GM23248 (cell line): ENCODE data around the gene RCAN3.

Experiments
- EZH2 ChIP-seq: fragments of 200-600 bp; sonication (generic); IDR thresholded peaks from 2 replicates; pipeline ENCODE4 v1.6.1; 2018; ENCODE audit warnings: antibody characterized with exemption, mild to moderate bottlenecking; ENCODE audit not compliant: insufficient read depth, poor library complexity, severe bottlenecking
- EZH2phosphoT487 ChIP-seq: fragments of 200-600 bp; sonication (generic); IDR thresholded peaks from 2 replicates; pipeline ENCODE4 v1.6.1; 2018; ENCODE audit warnings: antibody characterized with exemption, moderate library complexity, mild to moderate bottlenecking, low read depth; ENCODE audit not compliant: insufficient read depth

DNA sequence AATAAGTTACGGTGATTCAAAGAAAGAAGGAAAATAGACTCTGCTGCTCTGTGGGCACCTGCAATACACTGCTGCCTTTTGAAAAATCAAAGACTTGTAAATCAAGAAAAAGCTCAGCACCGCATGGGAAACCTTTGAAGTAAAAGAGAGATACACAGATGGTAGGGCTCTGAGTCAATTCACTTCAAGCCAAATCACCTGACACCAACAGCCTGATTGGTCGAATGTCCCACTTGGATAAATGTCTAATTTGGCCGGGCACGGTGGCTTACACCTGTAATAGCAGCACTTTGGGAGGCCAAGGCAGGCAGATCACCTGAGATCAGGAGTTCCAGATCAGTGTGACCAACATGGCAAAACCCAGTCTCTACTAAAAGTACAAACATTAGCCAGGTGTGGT lies 19.2 kb upstream of the RCAN3 start:
- TF ChIP-seq EZH2 (no peak), EZH2phosphoT487 (no peak)
